Measurements from ENCODE around the gene WFIKKN1.
A peak's percentile ranks its signal among the peaks of the same experiment; 100 is the strongest.

Gene WFIKKN1

DNA sequence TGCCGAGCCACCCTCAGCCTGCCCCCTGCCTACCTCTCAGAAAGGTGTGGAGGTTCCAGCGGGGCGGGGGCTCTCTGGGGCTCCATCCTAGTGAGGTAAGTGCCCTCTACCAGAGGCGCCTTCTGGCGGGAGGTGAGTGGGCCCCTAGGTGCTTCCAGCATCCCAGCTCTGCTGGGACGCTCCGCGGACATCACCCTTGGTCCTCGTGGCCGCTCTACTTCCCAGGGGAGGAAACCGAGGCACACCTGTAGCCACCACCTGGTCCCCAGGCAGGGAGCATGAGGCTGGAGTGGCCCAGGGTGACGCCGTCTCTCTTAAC is 12.2 kb downstream of the WFIKKN1 start:
- H3K4me3 ChIP-seq (ENCODE audit: low read depth, low read length): peak overlapping the region; percentile 79
- no peak for DNase-seq (ENCODE audit: low read depth)
- no peak for TF ChIP-seq CTCF (IDR thresholded peaks at IDR 0.05; ENCODE audit: low read depth, low read length, missing control alignments)

DNA sequence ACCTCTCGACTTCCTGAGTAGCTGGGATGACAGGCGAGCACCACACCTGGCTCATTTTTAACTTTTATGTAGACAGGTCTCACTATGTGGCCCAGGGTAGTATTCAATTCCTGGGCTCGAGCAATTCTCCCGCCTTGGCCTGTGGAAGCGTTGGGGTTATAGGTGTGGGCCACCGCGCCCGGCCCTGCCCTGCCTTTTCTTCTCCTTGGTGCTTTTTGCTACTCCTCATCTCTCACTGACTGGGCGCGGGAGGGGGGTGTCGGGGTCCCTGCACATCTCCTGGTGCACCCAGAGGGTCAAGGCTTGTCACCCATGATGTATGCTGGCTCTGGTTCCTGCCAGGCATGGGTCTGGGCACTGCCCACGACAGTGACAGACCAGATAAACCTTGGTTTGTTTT is 13.8 kb downstream of the WFIKKN1 start:
- no peak for DNase-seq (ENCODE audit: low read depth)
- no peak overlapping the region for H3K4me3 ChIP-seq (ENCODE audit: low read depth, low read length)
- TF ChIP-seq CTCF (IDR thresholded peaks at IDR 0.05; ENCODE audit: low read depth, low read length, missing control alignments): no peak

GRCh38 chr16:645852-646678 is 15.3 kb downstream of the WFIKKN1 start:
- no peak overlapping the region for H3K4me3 ChIP-seq (ENCODE audit: low read depth, low read length)
- DNase-seq (ENCODE audit: low read depth): no peak
- TF ChIP-seq CTCF (IDR thresholded peaks at IDR 0.05; ENCODE audit: low read depth, low read length, missing control alignments): no peak

GRCh38 chr16:646679-647172 is 15.9 kb downstream of the WFIKKN1 start:
- TF ChIP-seq CTCF (IDR thresholded peaks at IDR 0.05; ENCODE audit: low read depth, low read length, missing control alignments): no peak
- DNase-seq (ENCODE audit: low read depth): no peak
- H3K4me3 ChIP-seq (ENCODE audit: low read depth, low read length): no peak overlapping the region

- DNase-seq (ENCODE audit: low read depth): no peak
- TF ChIP-seq CTCF (IDR thresholded peaks at IDR 0.05; ENCODE audit: low read depth, low read length, missing control alignments): no peak
- peak overlapping the region; percentile 86 for H3K4me3 ChIP-seq (ENCODE audit: low read depth, low read length)
These were observed 16.6 kb downstream of the WFIKKN1 start for GRCh38 chr16:647173-647902.

DNA sequence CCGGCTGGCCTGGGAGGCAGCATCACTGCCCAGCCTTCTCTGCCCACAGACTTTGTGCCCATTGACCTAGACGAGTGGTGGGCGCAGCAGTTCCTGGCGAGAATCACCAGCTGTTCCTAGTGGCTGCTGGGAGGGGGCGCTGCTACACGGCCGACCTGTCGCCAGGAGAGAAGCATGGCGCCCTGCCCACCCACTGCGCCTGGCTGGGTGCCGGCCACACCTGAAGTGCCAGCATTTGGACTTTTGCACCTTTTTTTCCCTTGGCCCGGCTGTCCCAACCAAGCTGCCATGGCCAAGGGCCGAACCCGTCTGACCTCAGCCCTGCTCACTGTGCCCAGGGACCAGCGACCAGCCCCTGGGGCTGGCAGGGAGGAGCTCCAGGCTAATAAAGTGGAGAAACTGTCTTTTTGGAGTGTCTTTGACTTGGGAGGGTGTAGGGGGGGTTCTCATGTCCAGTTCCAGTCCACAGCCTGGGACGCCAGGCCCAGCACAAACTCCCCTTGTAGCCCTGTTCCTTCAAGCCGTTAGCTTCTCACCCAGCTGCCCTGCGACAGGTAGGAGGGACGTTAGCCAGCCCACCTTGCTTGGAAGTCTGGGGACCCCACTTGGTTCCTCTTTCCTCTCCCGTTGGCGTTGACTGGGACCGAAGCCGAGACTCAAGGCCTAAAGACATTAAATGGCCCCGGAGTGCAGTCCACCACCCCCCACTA is 17.4 kb downstream of the WFIKKN1 start:
- H3K4me3 ChIP-seq (ENCODE audit: low read depth, low read length): peak overlapping the region; percentile 86
- TF ChIP-seq CTCF (IDR thresholded peaks at IDR 0.05; ENCODE audit: low read depth, low read length, missing control alignments): peak; percentile 75
- no peak for DNase-seq (ENCODE audit: low read depth)
